ENCODE results near the gene DHX58. TPM values are rescaled to one million over a fixed set of nuclear protein-coding genes. Genes with fewer than 3 reads are reported as not detected.
"Not testable (repeated sequence)": the region's sequence is repeated elsewhere in the genome, so short reads cannot be mapped to it uniquely, and the experiment has no call there.

DHX58 gene
- total RNA-seq, 2 donors from 2014 or later = 13.7 to 18.5 TPM

DNA sequence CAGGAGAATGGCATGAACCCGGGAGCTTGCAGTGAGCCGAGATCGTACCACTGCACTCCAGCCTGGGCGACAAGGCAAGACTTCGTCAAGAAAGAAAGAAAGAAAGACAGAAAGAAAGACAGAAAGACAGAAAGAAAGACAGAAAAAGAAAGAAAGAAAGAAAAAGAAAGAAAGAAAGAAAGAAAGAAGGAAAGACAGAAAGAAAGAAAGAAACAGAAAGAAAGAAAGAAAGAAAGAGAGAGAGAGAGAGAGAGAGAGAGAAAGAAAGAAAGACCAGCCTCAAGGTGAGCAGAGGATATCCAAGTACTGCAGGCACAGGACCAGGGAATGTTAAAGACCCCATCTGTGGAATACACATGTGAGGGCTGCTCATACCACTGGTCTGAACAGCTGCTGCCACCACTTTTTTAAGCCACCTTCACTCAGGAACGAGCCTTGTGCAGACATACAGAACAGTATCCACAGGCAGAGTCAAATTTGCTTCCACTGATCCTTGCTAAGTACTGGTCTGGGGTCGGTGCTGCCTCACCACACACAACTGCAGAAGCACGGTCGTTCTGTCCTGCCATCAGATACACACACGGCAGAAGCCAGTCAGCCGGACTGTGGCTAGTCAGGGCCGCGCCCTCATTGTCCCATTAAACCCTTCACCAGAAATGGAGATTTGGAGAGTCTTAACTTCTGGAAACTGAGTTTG, 34.5 kb upstream of the DHX58 start:
- Histone ChIP-seq H3K4me3 (no peak overlapping the region), H3K27me3 (replicated peaks; ENCODE audit: insufficient read depth) (no peaks in the 10 kb centered on the region), H3K4me1 (ENCODE audit: control insufficient read depth in 1 of 2, low read depth in 2 of 2) (peaks cover 16 to 32% of the 10 kb centered on the region in 2 donors), H3K9me3 (no peaks in the 10 kb centered on the region), H3K27ac (no peak overlapping the region), H3K36me3 (peaks cover 12% of the 10 kb centered on the region)
- no peak for TF ChIP-seq CTCF (IDR thresholded peaks at IDR 0.05)
- ATAC-seq (ENCODE audit: insufficient number of reproducible peaks, low FRiP score, low read depth) (no peak), DNase-seq (ENCODE audit: low spot score) (no peak)

DNA sequence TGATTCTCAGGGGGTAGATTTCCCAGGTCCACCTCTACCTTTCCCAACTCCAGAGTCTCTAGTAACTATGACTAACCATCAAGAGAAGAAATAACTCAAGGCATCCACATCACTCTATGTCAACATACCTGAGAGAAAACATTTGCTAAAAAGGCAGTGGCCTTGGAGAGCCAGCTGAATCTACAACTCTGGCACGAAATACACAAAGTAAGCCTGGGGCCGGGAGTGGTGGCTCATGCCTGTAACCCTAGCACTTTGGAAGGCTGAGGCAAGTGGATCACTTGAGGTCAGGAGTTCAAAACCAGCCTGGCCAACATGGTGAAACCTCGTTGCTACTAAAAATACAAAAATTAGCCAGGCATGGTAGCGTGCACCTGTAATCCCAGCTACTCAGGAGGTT, 30.6 kb upstream of the DHX58 start:
- not testable (repeated sequence) for DNase-seq (ENCODE audit: low spot score); ATAC-seq (ENCODE audit: insufficient number of reproducible peaks, low FRiP score, low read depth); H3K9me3 ChIP-seq; H3K27me3 ChIP-seq (replicated peaks; ENCODE audit: insufficient read depth); H3K4me3 ChIP-seq
- Histone ChIP-seq H3K27ac (peak overlapping the region; percentile 24 to 56), H3K4me1 (ENCODE audit: control insufficient read depth in 1 of 2, low read depth in 2 of 2) (peaks cover 30 to 39% of the 10 kb centered on the region in 2 donors), H3K36me3 (peaks cover 12% of the 10 kb centered on the region)

- peaks cover 11% of the 10 kb centered on the region for H3K36me3 ChIP-seq
- DNase-seq (ENCODE audit: low spot score) (no peak), ATAC-seq (ENCODE audit: insufficient number of reproducible peaks, low FRiP score, low read depth) (no peak)
- peaks cover 30 to 42% of the 10 kb centered on the region in 2 donors for H3K4me1 ChIP-seq (ENCODE audit: control insufficient read depth in 1 of 2, low read depth in 2 of 2)
- H3K4me3 ChIP-seq = peak overlapping the region; percentile 16
- no peak for TF ChIP-seq CTCF (IDR thresholded peaks at IDR 0.05)
- H3K27me3 ChIP-seq (replicated peaks; ENCODE audit: insufficient read depth) = no peaks in the 10 kb centered on the region
- peak overlapping the region; percentile 24 to 56 for H3K27ac ChIP-seq
- no peaks in the 10 kb centered on the region for H3K9me3 ChIP-seq
These were observed 29.9 kb upstream of the DHX58 start for GRCh38 chr17:42142371-42142896.

- Histone ChIP-seq H3K36me3 (peaks cover 5% of the 10 kb centered on the region), H3K9me3 (no peaks in the 10 kb centered on the region), H3K4me1 (ENCODE audit: control insufficient read depth in 1 of 2, low read depth in 2 of 2) (peaks cover 34 to 48% of the 10 kb centered on the region in 2 donors), H3K27me3 (replicated peaks; ENCODE audit: insufficient read depth) (no peaks in the 10 kb centered on the region), H3K27ac (peak overlapping the region in 1 of 2 donors; percentile 56), H3K4me3 (no peak overlapping the region)
- DNase-seq (ENCODE audit: low spot score) (no peak), ATAC-seq (ENCODE audit: insufficient number of reproducible peaks, low FRiP score, low read depth) (no peak)
- no peak for TF ChIP-seq CTCF (IDR thresholded peaks at IDR 0.05)
These were observed 28.9 kb upstream of the DHX58 start for GRCh38 chr17:42141382-42141781.

DNA sequence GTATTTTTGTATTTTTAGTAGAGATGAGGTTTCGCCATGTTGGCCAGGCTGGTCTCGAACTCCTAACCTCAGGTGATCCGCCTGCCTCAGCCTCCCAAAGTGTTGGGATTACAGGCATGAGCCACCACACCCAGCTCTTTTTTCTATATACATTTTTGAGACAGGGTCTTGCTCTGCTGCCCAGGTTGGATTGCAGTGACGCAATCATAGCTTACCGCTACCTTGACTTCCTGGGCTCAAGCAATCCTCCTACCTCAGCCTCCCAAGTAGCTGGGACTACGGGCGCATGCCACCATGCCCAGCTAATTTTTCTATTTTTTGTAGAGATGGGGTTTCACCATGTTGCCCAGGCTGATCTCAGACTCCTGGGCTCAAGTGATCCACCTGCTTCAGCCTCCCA, 28.2 kb upstream of the DHX58 start:
- not testable (repeated sequence) for H3K9me3 ChIP-seq; H3K4me3 ChIP-seq; ATAC-seq (ENCODE audit: insufficient number of reproducible peaks, low FRiP score, low read depth); H3K27me3 ChIP-seq (replicated peaks; ENCODE audit: insufficient read depth); H3K36me3 ChIP-seq; DNase-seq (ENCODE audit: low spot score)
- peaks cover 34 to 55% of the 10 kb centered on the region in 2 donors for H3K4me1 ChIP-seq (ENCODE audit: control insufficient read depth in 1 of 2, low read depth in 2 of 2)
- peak overlapping the region in 1 of 2 donors; percentile 56 for H3K27ac ChIP-seq

GRCh38 chr17:42138749-42139492, 26.4 kb upstream of the DHX58 start:
- no peak for ATAC-seq (ENCODE audit: insufficient number of reproducible peaks, low FRiP score, low read depth)
- H3K4me1 ChIP-seq (ENCODE audit: control insufficient read depth in 1 of 2, low read depth in 2 of 2) = peaks cover 34 to 64% of the 10 kb centered on the region in 2 donors

More at GRCh38 chr17:42138749-42139492, 26.4 kb upstream of the DHX58 start:
- TF ChIP-seq CTCF (IDR thresholded peaks at IDR 0.05) = no peak
- no peaks in the 10 kb centered on the region for H3K9me3 ChIP-seq
- H3K36me3 ChIP-seq = peaks cover 3% of the 10 kb centered on the region
- no peak overlapping the region for H3K27ac ChIP-seq
- no peaks in the 10 kb centered on the region for H3K27me3 ChIP-seq (replicated peaks; ENCODE audit: insufficient read depth)
- no peak overlapping the region for H3K4me3 ChIP-seq
- DNase-seq (ENCODE audit: low spot score) = no peak
